Measurements from ENCODE around the gene L3MBTL1. TPM values are rescaled to one million over a fixed set of nuclear protein-coding genes. Genes with fewer than 3 reads are reported as not detected.

Gene L3MBTL1
- total and polyA plus RNA-seq, 4 donors = 22.1 to 52.8 (median 29.5) TPM

GRCh38 chr20:43549416-43550065 lies 42.0 kb downstream of the L3MBTL1 start:
- Histone ChIP-seq H3K4me1 (ENCODE audit: control insufficient read depth, insufficient read depth, low read length) (no peaks in the 10 kb centered on the region), H3K4me3 (ENCODE audit: low read depth, low read length) (no peak overlapping the region), H3K36me3 (ENCODE audit: control insufficient read depth, insufficient read depth, low read length) (peaks cover 20% of the 10 kb centered on the region), H3K27me3 (ENCODE audit: control insufficient read depth, insufficient read depth, low read length) (no peaks in the 10 kb centered on the region), H3K27ac (ENCODE audit: low read depth, low read length) (no peak overlapping the region), H3K9me3 (ENCODE audit: control insufficient read depth, insufficient read depth, low read length) (no peaks in the 10 kb centered on the region)
- DNase-seq (ENCODE audit: low read depth in 4 of 6, low spot score in 6 of 6) = peak in 2 of 6 donors; percentile 28 to 51
- 96% methylated on average over 4 of the region's 4 CpGs for WGBS (ENCODE audit: insufficient coverage)

- no peaks in the 10 kb centered on the region for H3K4me1 ChIP-seq (ENCODE audit: control insufficient read depth, insufficient read depth, low read length)
- H3K9me3 ChIP-seq (ENCODE audit: control insufficient read depth, insufficient read depth, low read length) = no peaks in the 10 kb centered on the region
- no peak overlapping the region for H3K4me3 ChIP-seq (ENCODE audit: low read depth, low read length)
- peaks cover 20% of the 10 kb centered on the region for H3K36me3 ChIP-seq (ENCODE audit: control insufficient read depth, insufficient read depth, low read length)
- H3K27me3 ChIP-seq (ENCODE audit: control insufficient read depth, insufficient read depth, low read length) = no peaks in the 10 kb centered on the region
- no peak overlapping the region for H3K27ac ChIP-seq (ENCODE audit: low read depth, low read length)
- WGBS (ENCODE audit: insufficient coverage) = no CpG with 5 or more reads among the region's 2 CpGs
- DNase-seq (ENCODE audit: low read depth in 4 of 6, low spot score in 6 of 6) = no peak
These were observed 43.0 kb downstream of the L3MBTL1 start for GRCh38 chr20:43550456-43550855.

- Histone ChIP-seq H3K4me3 (ENCODE audit: low read depth, low read length) (no peak overlapping the region), H3K9me3 (ENCODE audit: control insufficient read depth, insufficient read depth, low read length) (no peaks in the 10 kb centered on the region), H3K27me3 (ENCODE audit: control insufficient read depth, insufficient read depth, low read length) (no peaks in the 10 kb centered on the region), H3K27ac (ENCODE audit: low read depth, low read length) (no peak overlapping the region), H3K36me3 (ENCODE audit: control insufficient read depth, insufficient read depth, low read length) (peaks cover 2% of the 10 kb centered on the region), H3K4me1 (ENCODE audit: control insufficient read depth, insufficient read depth, low read length) (no peaks in the 10 kb centered on the region)
- peak in 2 of 6 donors; percentile 7 to 26 for DNase-seq (ENCODE audit: low read depth in 4 of 6, low spot score in 6 of 6)
- WGBS (ENCODE audit: insufficient coverage) = no CpG with 5 or more reads among the region's 3 CpGs
These were observed 46.9 kb downstream of the L3MBTL1 start for GRCh38 chr20:43554369-43554768.

DNA sequence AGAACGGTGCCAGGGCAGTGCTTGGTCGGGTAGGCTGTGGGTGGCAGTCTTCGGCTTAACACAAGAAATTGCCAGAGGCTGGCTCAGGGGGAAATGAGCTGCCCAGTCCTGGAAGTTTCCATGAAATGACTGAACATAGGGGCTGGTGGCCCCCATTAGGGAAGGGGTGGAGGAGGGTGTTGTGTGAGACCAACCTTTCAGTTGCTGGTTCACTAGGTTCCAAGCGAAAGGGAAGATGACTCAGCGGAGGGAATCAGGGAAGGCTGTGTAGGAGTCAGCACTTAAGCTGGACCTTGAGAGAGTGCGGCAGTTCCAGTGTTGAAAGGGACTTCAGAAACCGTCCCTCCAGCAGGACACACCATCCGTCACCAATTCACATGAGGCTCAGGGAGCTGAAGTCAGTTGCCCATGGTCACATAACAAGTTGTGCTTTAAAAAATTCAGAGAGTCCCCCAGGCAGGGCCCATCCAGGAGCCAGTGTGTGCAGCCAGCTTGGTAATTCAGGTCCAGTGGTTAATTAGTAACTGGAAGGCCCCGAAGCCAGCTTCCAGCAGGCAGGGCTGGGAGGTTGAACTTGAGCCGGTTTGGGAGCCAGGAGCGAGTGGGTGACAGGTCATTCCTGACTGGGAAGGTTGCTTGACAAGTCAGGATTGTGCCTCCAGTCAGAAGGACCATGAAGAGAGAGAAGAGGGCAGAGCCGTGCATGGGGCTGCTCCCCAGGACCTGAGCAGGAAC lies 51.1 kb downstream of the L3MBTL1 start, which contains the start of gene SGK2:
SGK2 (plus strand) TSS at position 616 of the 735 bp plus-strand sequence. CDS start 7,469 bp downstream, outside the sequence.
- H3K27ac ChIP-seq (ENCODE audit: low read depth, low read length) = no peak within 1 kb of the TSS
- DNase-seq (ENCODE audit: low read depth in 4 of 6, low spot score in 6 of 6) = no peak

DNA sequence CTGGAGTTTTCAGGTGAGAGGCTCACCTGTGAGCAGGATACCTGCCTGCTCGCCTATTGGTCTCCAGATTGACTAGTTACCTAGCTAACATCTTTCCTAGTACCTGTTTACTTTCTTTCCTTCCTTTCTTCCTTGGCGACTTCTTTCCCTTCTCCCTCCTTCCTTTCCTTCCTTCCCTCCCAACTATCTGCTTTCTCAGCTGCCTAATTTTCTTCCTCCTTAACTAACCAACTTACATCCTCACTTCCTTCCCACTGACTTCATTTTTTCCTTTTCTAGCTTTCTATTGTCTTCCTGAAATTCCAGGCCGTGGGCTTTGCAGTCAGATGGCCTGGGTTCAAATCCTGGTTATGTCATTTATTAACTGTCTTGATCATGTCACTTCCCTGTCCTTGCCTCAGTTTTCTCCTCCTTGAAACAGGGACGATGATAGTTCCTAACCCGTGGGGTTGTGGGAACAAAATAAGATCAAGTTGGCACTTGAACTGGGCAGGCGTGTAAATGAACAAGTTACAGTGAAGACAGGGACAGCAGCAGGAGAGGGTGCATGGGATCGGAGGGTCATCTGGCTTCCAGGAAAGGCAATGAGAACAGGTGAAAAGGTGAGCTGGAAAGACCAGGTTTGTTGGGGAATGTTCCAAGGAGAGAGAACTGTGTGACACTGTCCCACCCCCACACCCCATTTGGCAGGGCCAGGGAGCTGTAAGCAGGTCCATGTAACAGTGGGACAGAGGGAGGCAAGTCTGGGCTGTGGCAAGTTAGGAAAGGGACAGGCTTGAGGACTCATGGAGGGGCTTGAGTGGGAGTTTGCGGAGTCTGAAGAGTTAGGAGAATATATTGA lies 51.9 kb downstream of the L3MBTL1 start:
- H3K27me3 ChIP-seq (ENCODE audit: control insufficient read depth, insufficient read depth, low read length) = no peaks in the 10 kb centered on the region
- no peaks in the 10 kb centered on the region for H3K4me1 ChIP-seq (ENCODE audit: control insufficient read depth, insufficient read depth, low read length)
- no peaks in the 10 kb centered on the region for H3K9me3 ChIP-seq (ENCODE audit: control insufficient read depth, insufficient read depth, low read length)
- no peak overlapping the region for H3K27ac ChIP-seq (ENCODE audit: low read depth, low read length)
- no peak overlapping the region for H3K4me3 ChIP-seq (ENCODE audit: low read depth, low read length)
- 86% methylated on average over 7 of the region's 8 CpGs for WGBS (ENCODE audit: insufficient coverage)
- DNase-seq (ENCODE audit: low read depth in 4 of 6, low spot score in 6 of 6) = no peak
- H3K36me3 ChIP-seq (ENCODE audit: control insufficient read depth, insufficient read depth, low read length) = no peaks in the 10 kb centered on the region

More for the DNA sequence above, 51.1 kb downstream of the L3MBTL1 start, which contains the start of gene SGK2:
- WGBS (ENCODE audit: insufficient coverage) = 68% methylated on average over 12 of the region's 12 CpGs
- no peaks in the 10 kb centered on the region for H3K4me1 ChIP-seq (ENCODE audit: control insufficient read depth, insufficient read depth, low read length)
- H3K27me3 ChIP-seq (ENCODE audit: control insufficient read depth, insufficient read depth, low read length) = no peaks in the 10 kb centered on the region
- H3K4me3 ChIP-seq (ENCODE audit: low read depth, low read length) = no peak within 1 kb of the TSS
- no peaks in the 10 kb centered on the region for H3K9me3 ChIP-seq (ENCODE audit: control insufficient read depth, insufficient read depth, low read length)
- H3K36me3 ChIP-seq (ENCODE audit: control insufficient read depth, insufficient read depth, low read length) = no peaks in the 10 kb centered on the region

GRCh38 chr20:43560974-43561373 lies 53.5 kb downstream of the L3MBTL1 start:
- no peaks in the 10 kb centered on the region for H3K27me3 ChIP-seq (ENCODE audit: control insufficient read depth, insufficient read depth, low read length)
- no peak overlapping the region for H3K4me3 ChIP-seq (ENCODE audit: low read depth, low read length)
- no peaks in the 10 kb centered on the region for H3K36me3 ChIP-seq (ENCODE audit: control insufficient read depth, insufficient read depth, low read length)
- 91% methylated on average over 2 of the region's 3 CpGs for WGBS (ENCODE audit: insufficient coverage)
- no peaks in the 10 kb centered on the region for H3K9me3 ChIP-seq (ENCODE audit: control insufficient read depth, insufficient read depth, low read length)
- DNase-seq (ENCODE audit: low read depth in 4 of 6, low spot score in 6 of 6) = no peak
- H3K4me1 ChIP-seq (ENCODE audit: control insufficient read depth, insufficient read depth, low read length) = peaks cover 8% of the 10 kb centered on the region
- no peak overlapping the region for H3K27ac ChIP-seq (ENCODE audit: low read depth, low read length)

- Histone ChIP-seq H3K27ac (ENCODE audit: low read depth, low read length) (no peak overlapping the region), H3K9me3 (ENCODE audit: control insufficient read depth, insufficient read depth, low read length) (no peaks in the 10 kb centered on the region), H3K27me3 (ENCODE audit: control insufficient read depth, insufficient read depth, low read length) (no peaks in the 10 kb centered on the region), H3K4me1 (ENCODE audit: control insufficient read depth, insufficient read depth, low read length) (peaks cover 8% of the 10 kb centered on the region), H3K4me3 (ENCODE audit: low read depth, low read length) (no peak overlapping the region), H3K36me3 (ENCODE audit: control insufficient read depth, insufficient read depth, low read length) (no peaks in the 10 kb centered on the region)
- 64% methylated on average over 3 of the region's 3 CpGs for WGBS (ENCODE audit: insufficient coverage)
- DNase-seq (ENCODE audit: low read depth in 4 of 6, low spot score in 6 of 6) = no peak
These were observed 55.9 kb downstream of the L3MBTL1 start for GRCh38 chr20:43563429-43563828.

DNA sequence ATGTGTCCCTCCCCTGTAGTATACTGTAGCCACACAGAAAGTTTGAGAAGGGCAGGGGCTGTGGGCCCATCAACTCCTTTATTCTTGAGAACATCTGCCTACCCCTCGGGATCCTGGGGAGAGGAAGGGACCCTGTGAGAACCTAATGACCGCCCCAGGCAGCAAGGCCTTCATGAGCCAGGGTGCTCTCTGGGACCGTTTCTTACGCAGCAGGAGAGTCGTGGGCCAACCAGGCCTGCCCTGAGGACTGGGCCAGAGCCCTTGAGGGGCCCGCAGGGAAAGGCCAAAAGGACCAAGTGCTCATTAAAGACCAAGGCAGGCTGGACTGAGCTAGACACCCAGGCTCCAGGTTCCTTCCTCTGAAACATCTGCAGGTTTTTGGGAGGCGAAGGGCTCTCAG lies 56.5 kb downstream of the L3MBTL1 start:
- no peaks in the 10 kb centered on the region for H3K9me3 ChIP-seq (ENCODE audit: control insufficient read depth, insufficient read depth, low read length)
- DNase-seq (ENCODE audit: low read depth in 4 of 6, low spot score in 6 of 6) = no peak
- no peaks in the 10 kb centered on the region for H3K27me3 ChIP-seq (ENCODE audit: control insufficient read depth, insufficient read depth, low read length)
- no peaks in the 10 kb centered on the region for H3K36me3 ChIP-seq (ENCODE audit: control insufficient read depth, insufficient read depth, low read length)
- H3K27ac ChIP-seq (ENCODE audit: low read depth, low read length) = no peak overlapping the region
- H3K4me1 ChIP-seq (ENCODE audit: control insufficient read depth, insufficient read depth, low read length) = peaks cover 8% of the 10 kb centered on the region
- 92% methylated on average over 7 of the region's 7 CpGs for whole genome bisulfite sequencing (ENCODE audit: insufficient coverage)
- no peak overlapping the region for H3K4me3 ChIP-seq (ENCODE audit: low read depth, low read length)

- Histone ChIP-seq H3K4me1 (ENCODE audit: control insufficient read depth, insufficient read depth, low read length) (peaks cover 8% of the 10 kb centered on the region), H3K9me3 (ENCODE audit: control insufficient read depth, insufficient read depth, low read length) (no peaks in the 10 kb centered on the region), H3K27me3 (ENCODE audit: control insufficient read depth, insufficient read depth, low read length) (no peaks in the 10 kb centered on the region), H3K36me3 (ENCODE audit: control insufficient read depth, insufficient read depth, low read length) (no peaks in the 10 kb centered on the region), H3K27ac (ENCODE audit: low read depth, low read length) (no peak overlapping the region), H3K4me3 (ENCODE audit: low read depth, low read length) (no peak overlapping the region)
- 99% methylated on average over 7 of the region's 8 CpGs for WGBS (ENCODE audit: insufficient coverage)
- DNase-seq (ENCODE audit: low read depth in 4 of 6, low spot score in 6 of 6) = peak in 1 of 6 donors; percentile 30
These were observed 57.0 kb downstream of the L3MBTL1 start for GRCh38 chr20:43564455-43564854.
